T-cell (primary cell): ENCODE results near the gene SMIM1. TPM values are rescaled to one million over a fixed set of nuclear protein-coding genes. Genes with fewer than 3 reads are reported as not detected.

ENCODE experiments used
- ATAC-seq, 4 experiments: fragments of 200-7000 bp in 3 of 4; fragments of 150-1000 bp in 1 of 4; cut with Tn5 transposase; replicated peaks in 1 of 4; 1 replicate in 3 of 4; 2 replicates in 1 of 4; pipeline ENCODE4 v1.10.0; 2021; ENCODE audit warnings: moderate library complexity in 3 of 4, mild to moderate bottlenecking in 2 of 4, moderate number of reproducible peaks in 1 of 4
- CTCF ChIA-PET, 2 donors: fragments of 300-600 bp; sonication (Branson Sonifier 250); formaldehyde crosslinking; loops; one replicate each; lab custom pipeline; 2022; ENCODE audit warnings: antibody characterized with exemption in 2 of 2; lab: Charles Lee
- POLR2A ChIA-PET, 2 donors: fragments of 300-600 bp; sonication (Branson Sonifier 250); formaldehyde crosslinking; loops; one replicate each; lab custom pipeline; 2022; ENCODE audit warnings: antibody characterized with exemption in 2 of 2; lab: Charles Lee
- DNase-seq, 35 experiments: peaks; one replicate each; pipeline versions ENCODE4 v3.0.0 to v3.0.0-alpha.2; 2013 to 2023
- H3K27ac ChIP-seq: one replicate; pipeline ENCODE4 v1.5.1; 2013; ENCODE audit warnings: low read length
- H3K27me3 ChIP-seq, 2 experiments: replicated peaks in 1 of 2; 1 replicate in 1 of 2; 2 replicates in 1 of 2; pipeline versions ENCODE4 v1.6.1 to v1.7.0; 2013; ENCODE audit warnings: low read length in 1 of 2, mixed read lengths in 1 of 2; ENCODE audit not compliant: control insufficient read depth in 2 of 2, insufficient read depth in 2 of 2; ENCODE audit errors: extremely low read depth in 1 of 2
- H3K36me3 ChIP-seq, 2 donors: 1 replicate in 1 of 2; 2 replicates in 1 of 2; pipeline versions ENCODE4 v1.6.1 to v1.7.0; 2013; ENCODE audit warnings: low read length in 1 of 2; ENCODE audit not compliant: control insufficient read depth in 2 of 2, insufficient read depth in 1 of 2; ENCODE audit errors: extremely low read depth in 1 of 2
- H3K4me1 ChIP-seq, 2 experiments: 1 replicate in 1 of 2; 2 replicates in 1 of 2; pipeline versions ENCODE4 v1.6.1 to v1.7.0; 2013; ENCODE audit warnings: low read length in 2 of 2, mixed read lengths in 1 of 2; ENCODE audit not compliant: insufficient read depth in 2 of 2, control insufficient read depth in 1 of 2; ENCODE audit errors: extremely low read depth in 1 of 2
- H3K4me3 ChIP-seq, 2 donors: 1 replicate in 1 of 2; 2 replicates in 1 of 2; pipeline versions ENCODE4 v1.5.1 to v1.7.0; 2013; ENCODE audit warnings: mild to moderate bottlenecking in 2 of 2, low read length in 1 of 2, moderate library complexity in 1 of 2; ENCODE audit not compliant: control insufficient read depth in 1 of 2; ENCODE audit errors: extremely low read depth in 1 of 2
- H3K9me3 ChIP-seq: 2 replicates; pipeline ENCODE4 v1.7.0; 2013
- H3K27ac Mint-ChIP-seq, 2 donors: one replicate each; pipeline ENCODE4 v1.8.0; 2020 to 2021; ENCODE audit warnings: mild to moderate bottlenecking in 2 of 2, mixed read lengths in 2 of 2
- H3K27me3 Mint-ChIP-seq, 2 donors: one replicate each; pipeline ENCODE4 v1.8.0; 2021 to 2022; ENCODE audit warnings: mixed read lengths in 2 of 2
- H3K36me3 Mint-ChIP-seq: one replicate; pipeline ENCODE4 v1.8.0; 2021; ENCODE audit warnings: mixed read lengths
- H3K4me1 Mint-ChIP-seq, 3 donors: one replicate each; pipeline ENCODE4 v1.8.0; 2020 to 2022; ENCODE audit warnings: mixed read lengths in 3 of 3, mild to moderate bottlenecking in 1 of 3
- H3K4me3 Mint-ChIP-seq, 3 donors: one replicate each; pipeline ENCODE4 v1.8.0; 2020 to 2022; ENCODE audit warnings: mild to moderate bottlenecking in 3 of 3, mixed read lengths in 3 of 3, moderate library complexity in 3 of 3
- H3K9me3 Mint-ChIP-seq, 3 donors: one replicate each; pipeline ENCODE4 v1.8.0; 2020 to 2022; ENCODE audit warnings: mixed read lengths in 3 of 3
- WGBS: methylation state at CpG from one replicate; pipeline ENCODE4 v1.1.5; 2013; ENCODE audit warnings: missing lambda C conversion rate; ENCODE audit not compliant: insufficient coverage; 5-methylcytosine and 5-hydroxymethylcytosine counted together
- total RNA-seq, 35 experiments: library from RNA in 6 of 35; stranded (reverse) in 6 of 35; fragments of 120-200 nt in 1 of 35; gene quantifications; one replicate each; pipeline versions ENCODE4 v1.2.1 to v1.2.4 and lab custom pipeline; 2013 to 2026

The SMIM1 gene
- total RNA-seq, 5 donors from 2014 or later (not counting 1 experiment from before 2014, with no cell fraction given) = 1.3 to 6.2 (median 4.2) TPM

DNA sequence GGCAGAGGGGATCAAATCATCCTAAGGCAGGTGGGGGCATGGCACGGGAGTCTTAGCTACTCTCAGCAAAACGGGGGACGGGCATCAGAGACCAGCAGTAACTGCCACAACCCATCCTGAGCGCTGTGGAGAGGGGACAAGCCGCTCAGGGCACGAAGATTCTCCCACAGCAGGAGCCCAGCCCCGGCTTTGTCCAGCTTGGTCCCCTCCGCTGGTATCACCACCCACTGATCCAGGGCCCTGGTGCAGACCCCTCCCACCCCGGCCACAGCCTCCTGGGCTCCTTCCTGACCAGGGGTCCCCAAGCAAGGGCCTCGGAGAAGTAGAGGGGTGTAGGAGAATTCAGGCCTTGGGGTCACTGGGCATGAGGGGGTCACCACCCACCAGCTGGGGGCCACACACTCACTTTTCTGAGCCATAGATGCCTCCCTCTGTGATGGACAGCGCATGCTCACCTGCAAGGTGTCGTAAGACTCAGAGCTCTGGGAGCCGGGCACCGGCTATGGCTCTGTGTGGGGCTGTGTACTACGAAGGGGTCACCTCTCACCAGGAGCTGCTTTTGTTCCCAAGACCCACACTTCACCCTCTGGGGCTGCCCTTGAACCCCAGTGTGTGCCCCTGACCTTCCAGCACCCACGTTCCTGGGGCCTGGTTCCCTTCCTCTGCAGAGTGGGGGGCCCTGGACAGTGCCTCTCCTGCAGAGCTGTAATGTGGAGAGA, 2.3 kb upstream of the SMIM1 start:
- Histone ChIP-seq H3K4me3 (no peak overlapping the region), H3K27ac (no peak overlapping the region), H3K4me1 (peaks cover 7 to 27% of the 10 kb centered on the region in 2 experiments), H3K27me3 (peaks cover 0 to 42% of the 10 kb centered on the region in 2 experiments), H3K9me3 (no peaks in the 10 kb centered on the region), H3K36me3 (no peaks in the 10 kb centered on the region)
- H3K27me3 Mint-ChIP-seq = peaks cover 0 to 12% of the 10 kb centered on the region in 2 donors
- H3K9me3 Mint-ChIP-seq = no peaks in the 10 kb centered on the region
- no peaks in the 10 kb centered on the region for H3K36me3 Mint-ChIP-seq
- H3K4me3 Mint-ChIP-seq = peak overlapping the region; percentile 21 to 74 (median 41)
- peaks cover 4 to 18% (median 6%) of the 10 kb centered on the region in 3 donors for H3K4me1 Mint-ChIP-seq
- H3K27ac Mint-ChIP-seq = no peak overlapping the region
- WGBS = 94% methylated on average over 9 of the region's 16 CpGs
- ChIA-PET CTCF (no interaction called here), POLR2A (no interaction called here)
- ATAC-seq = no peak
- no peak for DNase-seq

DNA sequence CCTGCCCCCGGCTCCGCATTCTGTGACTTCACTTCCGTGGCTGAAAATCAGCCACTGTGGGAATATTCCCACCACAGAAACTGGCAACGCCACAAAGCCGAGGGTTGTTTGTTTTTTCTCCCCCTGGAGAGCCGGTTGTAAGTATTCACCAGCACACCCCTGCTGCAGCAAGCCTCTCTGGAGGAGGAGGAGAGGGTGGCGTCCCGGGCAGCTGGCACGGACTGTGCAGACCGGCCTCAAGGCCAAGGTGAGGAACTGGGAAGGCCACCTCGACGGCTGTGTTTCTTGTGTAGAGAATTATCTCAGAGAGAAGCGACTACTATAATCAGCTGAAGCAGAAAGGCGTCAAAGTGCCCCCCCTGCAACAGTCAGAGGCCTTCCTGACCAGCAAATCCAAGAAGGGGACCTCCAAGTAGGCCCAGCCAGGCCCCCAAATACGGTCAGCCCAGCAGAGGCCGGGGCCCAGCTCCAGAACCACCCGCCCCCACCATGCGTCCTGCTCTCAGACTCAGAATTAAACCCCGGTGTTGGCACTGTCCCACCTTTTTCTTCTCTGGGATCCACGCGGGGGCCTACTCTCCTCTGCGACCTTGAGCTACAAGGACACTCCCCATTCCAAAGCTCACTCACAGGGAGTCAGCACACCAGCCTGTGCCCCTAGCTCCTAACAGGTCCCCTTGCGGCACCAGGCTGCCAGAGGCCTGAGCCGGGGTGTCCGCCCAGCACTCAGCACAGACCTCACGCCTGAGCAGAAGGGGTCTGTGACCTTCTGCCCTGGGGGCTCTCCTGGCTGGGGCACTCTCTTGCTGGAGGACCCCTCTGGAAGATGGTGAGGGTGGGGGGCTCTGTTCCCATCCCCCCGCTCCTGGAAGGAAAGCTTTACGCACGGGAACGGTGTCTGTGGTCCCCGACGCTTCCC, 1.2 kb upstream of the SMIM1 start:
- H3K4me1 ChIP-seq = peaks cover 7 to 33% of the 10 kb centered on the region in 2 experiments
- no peak overlapping the region for H3K27ac ChIP-seq
- peak overlapping the region; percentile 47 to 63 for H3K4me3 ChIP-seq
- Mint-ChIP-seq H3K4me3 (peak overlapping the region; percentile 67 to 74 (median 68)), H3K27me3 (peaks cover 0 to 7% of the 10 kb centered on the region in 2 donors), H3K27ac (peak overlapping the region in 1 of 2 donors; percentile 6), H3K4me1 (peaks cover 9 to 22% (median 12%) of the 10 kb centered on the region in 3 donors), H3K9me3 (no peaks in the 10 kb centered on the region), H3K36me3 (no peaks in the 10 kb centered on the region)
- H3K36me3 ChIP-seq = no peaks in the 10 kb centered on the region
- H3K27me3 ChIP-seq = peaks cover 0 to 41% of the 10 kb centered on the region in 2 experiments
- H3K9me3 ChIP-seq = no peaks in the 10 kb centered on the region
- POLR2A ChIA-PET = no interaction called here
- DNase-seq = no peak
- ATAC-seq = no peak
- CTCF ChIA-PET = interaction anchor here in 1 of 2 donors (0.5 kb wide), 1 partner anchor 1002 kb away, joined by 3 read pairs; no protein-coding TSS in a partner anchor
- WGBS = 66% methylated on average over 19 of the region's 32 CpGs

DNA sequence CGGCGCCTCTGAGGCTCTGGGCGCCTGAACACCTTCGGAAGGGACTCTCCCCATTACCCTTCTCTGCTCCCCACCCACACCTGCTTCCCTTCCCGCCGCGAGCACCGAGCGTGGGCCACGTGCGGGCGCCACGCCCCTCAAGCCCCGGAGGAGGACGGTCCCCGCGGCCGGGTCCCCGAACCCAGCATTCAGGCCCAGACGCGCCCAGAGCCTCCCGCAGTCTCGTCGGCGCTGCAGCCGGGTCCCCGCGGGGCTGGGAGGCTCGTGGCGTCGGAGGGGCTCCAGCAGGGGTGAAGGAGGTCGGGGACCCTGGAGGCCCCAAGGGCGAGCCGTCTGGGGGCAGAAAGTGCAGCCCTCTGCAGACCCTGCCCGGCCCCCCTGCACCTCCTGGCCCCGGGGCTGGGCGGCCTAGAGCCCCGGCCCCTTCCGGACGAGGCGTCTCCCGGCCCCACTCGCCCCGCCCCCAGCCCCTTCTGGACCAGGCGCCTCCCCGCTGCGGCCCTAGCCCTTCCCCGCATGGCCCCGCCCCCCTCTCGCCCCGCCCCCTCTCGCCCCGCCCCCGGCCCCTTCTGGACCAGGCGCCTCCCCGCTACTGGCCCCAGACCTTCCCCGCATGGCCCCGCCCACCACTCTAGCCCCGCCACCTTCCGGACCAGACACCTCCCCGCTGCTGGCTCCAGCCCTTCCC, 378 bp upstream of the SMIM1 start:
- H3K27ac Mint-ChIP-seq = peak overlapping the region in 1 of 2 donors; percentile 6
- H3K4me3 ChIP-seq = peak overlapping the region; percentile 47 to 63
- peaks cover 7 to 33% of the 10 kb centered on the region in 2 experiments for H3K4me1 ChIP-seq
- no peaks in the 10 kb centered on the region for H3K36me3 Mint-ChIP-seq
- no peaks in the 10 kb centered on the region for H3K9me3 ChIP-seq
- ChIA-PET CTCF (interaction anchor here in 1 of 2 donors (0.5 kb wide), 1 partner anchor 1002 kb away, joined by 3 read pairs; no protein-coding TSS in a partner anchor), POLR2A (no interaction called here)
- ATAC-seq = peak; percentile 74 to 85 (median 80)
- no peaks in the 10 kb centered on the region for H3K36me3 ChIP-seq
- H3K27me3 ChIP-seq = peaks cover 0 to 36% of the 10 kb centered on the region in 2 experiments
- WGBS = under 1% methylated on average over 36 of the region's 61 CpGs
- H3K4me1 Mint-ChIP-seq = peaks cover 9 to 22% (median 12%) of the 10 kb centered on the region in 3 donors
- peaks cover 0 to 4% of the 10 kb centered on the region in 2 donors for H3K27me3 Mint-ChIP-seq
- no peaks in the 10 kb centered on the region for H3K9me3 Mint-ChIP-seq
- H3K27ac ChIP-seq = no peak overlapping the region
- peak overlapping the region; percentile 67 to 74 (median 68) for H3K4me3 Mint-ChIP-seq
- DNase-seq = peak; percentile 62 to 89 (median 76)

- Histone ChIP-seq H3K27me3 (peaks cover 0 to 23% of the 10 kb centered on the region in 2 experiments), H3K36me3 (peaks cover 0 to 3% of the 10 kb centered on the region in 2 donors), H3K4me3 (no peak overlapping the region), H3K4me1 (peaks cover 7 to 33% of the 10 kb centered on the region in 2 experiments), H3K9me3 (no peaks in the 10 kb centered on the region), H3K27ac (no peak overlapping the region)
- WGBS = 96% methylated on average over 11 of the region's 16 CpGs
- no peaks in the 10 kb centered on the region for H3K9me3 Mint-ChIP-seq
- peaks cover 4% of the 10 kb centered on the region for H3K36me3 Mint-ChIP-seq
- CTCF ChIA-PET = no interaction called here
- no peak for DNase-seq
- no peak overlapping the region for H3K27ac Mint-ChIP-seq
- no peak for ATAC-seq
- no peaks in the 10 kb centered on the region for H3K27me3 Mint-ChIP-seq
- peak overlapping the region; percentile 13 to 74 (median 63) for H3K4me3 Mint-ChIP-seq
- H3K4me1 Mint-ChIP-seq = peaks cover 9 to 22% (median 12%) of the 10 kb centered on the region in 3 donors
- POLR2A ChIA-PET = no interaction called here
Measured at GRCh38 chr1:3773572-3774275, 1.2 kb downstream of the SMIM1 start.

- no peak overlapping the region for H3K27ac ChIP-seq
- WGBS = 84% methylated on average over 8 of the region's 19 CpGs
- ATAC-seq = no peak
Measured at GRCh38 chr1:3774276-3774945, 1.9 kb downstream of the SMIM1 start.

More at GRCh38 chr1:3774276-3774945, 1.9 kb downstream of the SMIM1 start:
- H3K27ac Mint-ChIP-seq = no peak overlapping the region
- H3K9me3 ChIP-seq = no peaks in the 10 kb centered on the region
- POLR2A ChIA-PET = no interaction called here
- DNase-seq = no peak
- H3K9me3 Mint-ChIP-seq = no peaks in the 10 kb centered on the region
- peaks cover 7 to 33% of the 10 kb centered on the region in 2 experiments for H3K4me1 ChIP-seq
- peaks cover 9 to 22% (median 12%) of the 10 kb centered on the region in 3 donors for H3K4me1 Mint-ChIP-seq
- H3K27me3 ChIP-seq = peaks cover 0 to 17% of the 10 kb centered on the region in 2 experiments
- H3K27me3 Mint-ChIP-seq = no peaks in the 10 kb centered on the region
- peaks cover 4% of the 10 kb centered on the region for H3K36me3 Mint-ChIP-seq
- H3K4me3 Mint-ChIP-seq = no peak overlapping the region
- no peak overlapping the region for H3K4me3 ChIP-seq
- H3K36me3 ChIP-seq = peaks cover 4 to 6% of the 10 kb centered on the region in 2 donors
- CTCF ChIA-PET = no interaction called here
